ENCODE data around the gene FGR. TPM values are rescaled to one million over a fixed set of nuclear protein-coding genes. Genes with fewer than 3 reads are reported as not detected.

FGR gene
- polyA plus RNA-seq, 1 of the 3 experiments (the other 2 are of a cell fraction) = not detected

DNA sequence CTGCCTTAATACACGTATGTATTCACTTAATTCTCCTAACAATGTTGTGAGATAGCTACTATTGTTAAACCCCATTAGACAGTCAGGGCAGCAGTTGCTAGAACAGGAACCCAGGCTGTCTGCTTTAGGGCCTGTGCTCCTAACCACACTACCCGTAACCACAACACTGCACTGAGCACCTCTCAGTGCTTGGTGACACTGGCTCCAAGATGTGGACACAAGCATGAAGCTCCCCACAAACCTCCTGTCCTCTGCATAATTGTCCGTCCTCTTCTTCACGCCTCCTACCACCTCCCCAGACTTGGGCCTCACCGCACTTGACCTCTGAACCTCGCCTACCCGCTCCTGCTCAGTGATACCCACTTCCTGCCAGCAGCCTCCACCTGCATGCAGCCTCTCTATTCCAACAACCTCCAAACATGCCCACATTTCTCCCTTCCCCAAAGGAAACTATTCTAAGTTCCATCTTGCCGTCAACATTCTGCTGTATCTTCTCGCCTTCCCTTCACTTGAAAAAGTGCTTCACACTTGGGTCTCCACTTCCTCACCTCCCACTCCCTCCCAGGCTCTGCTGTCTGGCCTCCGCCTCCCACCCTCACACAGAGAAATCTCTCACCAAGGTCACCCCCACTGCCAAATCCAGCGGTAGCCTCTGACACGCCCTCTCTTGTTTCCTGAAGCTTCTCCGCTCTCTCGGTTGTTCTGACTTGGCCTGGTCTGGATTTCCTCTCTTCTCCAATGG lies 16.5 kb downstream of the FGR start:
- no peak overlapping the region for H2AFZ ChIP-seq (ENCODE audit: low read depth)
- CTCF ChIA-PET = interaction anchor here (1.1 to 22.9 kb wide), 4 partner anchors 12 to 223 kb away, joined by 3 to 526 read pairs (median 35); partner anchors contain the start of genes AHDC1 and IFI6
- no peak for DNase-seq
- H3F3A ChIP-seq (replicated peaks; ENCODE audit: insufficient read depth) = no peaks in the 10 kb centered on the region
- H3K9me3 ChIP-seq = no peaks in the 10 kb centered on the region
- H3K36me3 ChIP-seq (replicated peaks in 1 of 2; ENCODE audit: control insufficient read depth in 1 of 2, insufficient read depth in 2 of 2, low read length in 1 of 2) = no peaks in the 10 kb centered on the region
- no peaks in the 10 kb centered on the region for H3K27me3 ChIP-seq (ENCODE audit: insufficient read depth)
- H3K9me2 ChIP-seq = no peaks in the 10 kb centered on the region
- no peak overlapping the region for H3K27ac ChIP-seq (ENCODE audit: low read depth in 2 of 2, low read length in 1 of 2)
- H3K4me3 ChIP-seq (ENCODE audit: low read depth in 2 of 2, low read length in 1 of 2) = no peak overlapping the region
- H3K79me2 ChIP-seq (ENCODE audit: insufficient read depth) = no peaks in the 10 kb centered on the region
- no peak overlapping the region for H3K4me2 ChIP-seq
- H3K4me1 ChIP-seq (ENCODE audit: control insufficient read depth in 1 of 2, insufficient read depth in 2 of 2, low read depth in 1 of 2, low read length in 1 of 2) = peaks cover 4 to 9% of the 10 kb centered on the region in 2 experiments; a peak in 1 of 4 replicates
- WGBS (ENCODE audit: low lambda C conversion rate) = 88% methylated on average over 14 of the region's 14 CpGs
- POLR2A ChIA-PET = interaction anchor here (0.6 kb wide), 1 partner anchor 10 kb away, joined by 3 read pairs; no protein-coding TSS in a partner anchor
- TF ChIP-seq, protein P1, sequence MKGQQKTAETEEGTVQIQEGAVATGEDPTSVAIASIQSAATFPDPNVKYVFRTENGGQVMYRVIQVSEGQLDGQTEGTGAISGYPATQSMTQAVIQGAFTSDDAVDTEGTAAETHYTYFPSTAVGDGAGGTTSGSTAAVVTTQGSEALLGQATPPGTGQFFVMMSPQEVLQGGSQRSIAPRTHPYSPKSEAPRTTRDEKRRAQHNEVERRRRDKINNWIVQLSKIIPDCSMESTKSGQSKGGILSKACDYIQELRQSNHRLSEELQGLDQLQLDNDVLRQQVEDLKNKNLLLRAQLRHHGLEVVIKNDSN (IDR thresholded peaks at IDR 0.05; ENCODE audit: borderline replicate concordance, low read depth) = no peak
- no peak for TF ChIP-seq ELF1 (IDR thresholded peaks at IDR 0.05)
- no peak for TF ChIP-seq SMC3 (IDR thresholded peaks at IDR 0.05; ENCODE audit: low read depth, low read length)
- TF ChIP-seq, protein P2, sequence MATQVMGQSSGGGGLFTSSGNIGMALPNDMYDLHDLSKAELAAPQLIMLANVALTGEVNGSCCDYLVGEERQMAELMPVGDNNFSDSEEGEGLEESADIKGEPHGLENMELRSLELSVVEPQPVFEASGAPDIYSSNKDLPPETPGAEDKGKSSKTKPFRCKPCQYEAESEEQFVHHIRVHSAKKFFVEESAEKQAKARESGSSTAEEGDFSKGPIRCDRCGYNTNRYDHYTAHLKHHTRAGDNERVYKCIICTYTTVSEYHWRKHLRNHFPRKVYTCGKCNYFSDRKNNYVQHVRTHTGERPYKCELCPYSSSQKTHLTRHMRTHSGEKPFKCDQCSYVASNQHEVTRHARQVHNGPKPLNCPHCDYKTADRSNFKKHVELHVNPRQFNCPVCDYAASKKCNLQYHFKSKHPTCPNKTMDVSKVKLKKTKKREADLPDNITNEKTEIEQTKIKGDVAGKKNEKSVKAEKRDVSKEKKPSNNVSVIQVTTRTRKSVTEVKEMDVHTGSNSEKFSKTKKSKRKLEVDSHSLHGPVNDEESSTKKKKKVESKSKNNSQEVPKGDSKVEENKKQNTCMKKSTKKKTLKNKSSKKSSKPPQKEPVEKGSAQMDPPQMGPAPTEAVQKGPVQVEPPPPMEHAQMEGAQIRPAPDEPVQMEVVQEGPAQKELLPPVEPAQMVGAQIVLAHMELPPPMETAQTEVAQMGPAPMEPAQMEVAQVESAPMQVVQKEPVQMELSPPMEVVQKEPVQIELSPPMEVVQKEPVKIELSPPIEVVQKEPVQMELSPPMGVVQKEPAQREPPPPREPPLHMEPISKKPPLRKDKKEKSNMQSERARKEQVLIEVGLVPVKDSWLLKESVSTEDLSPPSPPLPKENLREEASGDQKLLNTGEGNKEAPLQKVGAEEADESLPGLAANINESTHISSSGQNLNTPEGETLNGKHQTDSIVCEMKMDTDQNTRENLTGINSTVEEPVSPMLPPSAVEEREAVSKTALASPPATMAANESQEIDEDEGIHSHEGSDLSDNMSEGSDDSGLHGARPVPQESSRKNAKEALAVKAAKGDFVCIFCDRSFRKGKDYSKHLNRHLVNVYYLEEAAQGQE (IDR thresholded peaks at IDR 0.05; ENCODE audit: low read depth, low read length) = no peak
- no peak for TF ChIP-seq SIN3A (IDR thresholded peaks at IDR 0.05; ENCODE audit: borderline replicate concordance, low read depth, low read length)
- no peak for TF ChIP-seq EP300 (IDR thresholded peaks at IDR 0.05; ENCODE audit: borderline replicate concordance in 1 of 2, low read depth in 1 of 2, low read length in 1 of 2)
- TF ChIP-seq EZH2phosphoT487 (IDR thresholded peaks at IDR 0.05; ENCODE audit: borderline replicate concordance, low read depth) = no peak
- TF ChIP-seq, protein P3, sequence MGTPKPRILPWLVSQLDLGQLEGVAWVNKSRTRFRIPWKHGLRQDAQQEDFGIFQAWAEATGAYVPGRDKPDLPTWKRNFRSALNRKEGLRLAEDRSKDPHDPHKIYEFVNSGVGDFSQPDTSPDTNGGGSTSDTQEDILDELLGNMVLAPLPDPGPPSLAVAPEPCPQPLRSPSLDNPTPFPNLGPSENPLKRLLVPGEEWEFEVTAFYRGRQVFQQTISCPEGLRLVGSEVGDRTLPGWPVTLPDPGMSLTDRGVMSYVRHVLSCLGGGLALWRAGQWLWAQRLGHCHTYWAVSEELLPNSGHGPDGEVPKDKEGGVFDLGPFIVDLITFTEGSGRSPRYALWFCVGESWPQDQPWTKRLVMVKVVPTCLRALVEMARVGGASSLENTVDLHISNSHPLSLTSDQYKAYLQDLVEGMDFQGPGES (IDR thresholded peaks at IDR 0.05; ENCODE audit: low read depth, low read length) = no peak
- TF ChIP-seq RCOR1 (IDR thresholded peaks at IDR 0.05; ENCODE audit: low read length) = no peak
- no peak for TF ChIP-seq YY1 (IDR thresholded peaks at IDR 0.05; ENCODE audit: low read depth)
- TF ChIP-seq, protein P4, sequence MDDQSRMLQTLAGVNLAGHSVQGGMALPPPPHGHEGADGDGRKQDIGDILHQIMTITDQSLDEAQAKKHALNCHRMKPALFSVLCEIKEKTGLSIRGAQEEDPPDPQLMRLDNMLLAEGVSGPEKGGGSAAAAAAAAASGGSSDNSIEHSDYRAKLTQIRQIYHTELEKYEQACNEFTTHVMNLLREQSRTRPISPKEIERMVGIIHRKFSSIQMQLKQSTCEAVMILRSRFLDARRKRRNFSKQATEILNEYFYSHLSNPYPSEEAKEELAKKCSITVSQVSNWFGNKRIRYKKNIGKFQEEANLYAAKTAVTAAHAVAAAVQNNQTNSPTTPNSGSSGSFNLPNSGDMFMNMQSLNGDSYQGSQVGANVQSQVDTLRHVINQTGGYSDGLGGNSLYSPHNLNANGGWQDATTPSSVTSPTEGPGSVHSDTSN (IDR thresholded peaks at IDR 0.05) = no peak
- TF ChIP-seq JUND (IDR thresholded peaks at IDR 0.05) = no peak
- TF ChIP-seq, protein P5, sequence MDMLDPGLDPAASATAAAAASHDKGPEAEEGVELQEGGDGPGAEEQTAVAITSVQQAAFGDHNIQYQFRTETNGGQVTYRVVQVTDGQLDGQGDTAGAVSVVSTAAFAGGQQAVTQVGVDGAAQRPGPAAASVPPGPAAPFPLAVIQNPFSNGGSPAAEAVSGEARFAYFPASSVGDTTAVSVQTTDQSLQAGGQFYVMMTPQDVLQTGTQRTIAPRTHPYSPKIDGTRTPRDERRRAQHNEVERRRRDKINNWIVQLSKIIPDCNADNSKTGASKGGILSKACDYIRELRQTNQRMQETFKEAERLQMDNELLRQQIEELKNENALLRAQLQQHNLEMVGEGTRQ (IDR thresholded peaks at IDR 0.05; ENCODE audit: borderline replicate concordance, low read depth, low read length) = no peak
- no peak overlapping the region for H3K9ac ChIP-seq
- H4K20me1 ChIP-seq (ENCODE audit: insufficient read depth) = no peaks in the 10 kb centered on the region
